Measurements from ENCODE around the gene AAGAB. TPM values are rescaled to one million over a fixed set of nuclear protein-coding genes. Genes with fewer than 3 reads are reported as not detected.

Gene AAGAB
- total RNA-seq, 1 donor from 2014 or later: 68.0 TPM

DNA sequence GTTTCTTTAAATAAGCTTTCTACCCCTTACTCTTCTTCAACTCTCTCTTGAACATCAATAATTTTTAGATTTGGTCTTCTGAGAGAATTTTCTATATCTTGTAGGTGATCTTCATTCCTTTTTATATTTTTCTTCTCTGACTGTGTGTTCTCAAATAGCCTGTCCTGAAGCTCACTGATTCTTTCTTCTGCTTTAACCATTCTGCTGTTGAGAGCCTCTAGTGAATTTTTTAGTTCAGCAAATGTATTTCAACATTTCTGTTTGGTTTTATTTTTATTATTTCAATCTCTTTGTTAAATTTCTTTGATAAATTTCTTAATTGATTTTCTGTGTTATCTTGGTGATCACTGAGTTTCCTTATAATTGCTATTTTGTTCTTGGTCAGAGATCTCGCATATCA, 19.8 kb upstream of the AAGAB start:
- peaks cover 9% of the 10 kb centered on the region for H3K4me1 Mint-ChIP-seq
- H3K4me3 Mint-ChIP-seq: no peak overlapping the region
- H3K27me3 Mint-ChIP-seq (ENCODE audit: insufficient read depth, low read depth): no peaks in the 10 kb centered on the region

DNA sequence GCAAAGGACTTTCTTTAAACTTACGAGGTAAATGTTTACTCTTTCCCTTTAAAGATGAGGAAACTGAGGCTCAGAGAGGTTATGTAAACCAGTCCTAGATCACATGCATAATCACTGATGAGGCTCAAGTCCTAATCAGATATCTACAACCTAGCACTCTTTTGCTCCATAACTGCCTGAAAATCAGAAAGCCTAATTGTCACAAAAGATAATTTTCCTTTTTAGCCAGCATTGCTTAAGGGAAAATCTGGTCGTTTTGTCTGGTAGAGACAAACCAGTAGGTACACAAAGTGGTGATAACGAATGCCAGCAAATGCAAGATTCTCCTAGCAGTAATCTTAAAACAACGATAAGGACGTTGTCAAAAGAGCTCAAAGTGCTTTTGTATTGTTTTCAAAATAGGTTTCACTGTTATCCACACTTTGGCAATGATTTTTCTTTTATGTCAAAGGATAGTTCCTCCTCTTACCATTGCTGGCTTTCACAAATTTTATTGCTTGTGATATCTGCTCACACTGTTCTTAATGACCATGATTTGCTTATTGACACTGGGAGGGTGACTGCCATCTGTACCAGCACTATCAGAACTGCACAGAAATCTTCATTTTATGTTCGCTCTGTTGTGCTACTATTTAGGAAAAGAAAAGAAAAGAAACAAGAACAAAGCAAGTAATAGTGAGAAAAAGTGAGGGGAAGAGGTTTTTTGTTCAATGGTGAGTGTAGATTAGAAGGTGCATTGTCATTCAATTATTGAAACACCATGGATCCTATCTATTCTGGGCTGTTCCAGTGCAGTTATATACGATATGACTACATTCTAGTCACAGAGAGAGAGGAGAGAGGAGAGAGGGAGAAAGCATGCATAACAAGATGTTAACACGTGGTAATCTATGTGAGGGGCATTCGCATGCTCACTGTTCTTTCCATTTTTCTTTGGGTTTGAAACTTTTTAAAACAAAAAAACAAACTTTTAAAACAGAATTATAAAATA, 13.8 kb upstream of the AAGAB start:
- no peaks in the 10 kb centered on the region for H3K27me3 ChIP-seq
- no peaks in the 10 kb centered on the region for H3K9me3 Mint-ChIP-seq
- H3K4me2 ChIP-seq: no peak overlapping the region
- peaks cover 9% of the 10 kb centered on the region for H3K4me1 ChIP-seq
- H3K4me3 ChIP-seq: no peak overlapping the region
- no peaks in the 10 kb centered on the region for H3K9me3 ChIP-seq (ENCODE audit: low read depth)
- no peaks in the 10 kb centered on the region for H3K36me3 ChIP-seq
- H2AFZ ChIP-seq (replicated peaks): no peak overlapping the region
- H3K79me2 ChIP-seq (ENCODE audit: low read depth): no peaks in the 10 kb centered on the region
- H4K20me1 ChIP-seq (ENCODE audit: low read depth): no peaks in the 10 kb centered on the region
- no peak overlapping the region for H3K27ac Mint-ChIP-seq
- peaks cover 3% of the 10 kb centered on the region for H3K4me1 Mint-ChIP-seq
- no peaks in the 10 kb centered on the region for H3K27me3 Mint-ChIP-seq (ENCODE audit: insufficient read depth, low read depth)
- H3K27ac ChIP-seq: no peak overlapping the region
- TF ChIP-seq EZH2 (IDR thresholded peaks at IDR 0.05): no peak
- TF ChIP-seq EZH2phosphoT487 (IDR thresholded peaks at IDR 0.05): no peak
- TF ChIP-seq, protein P1, sequence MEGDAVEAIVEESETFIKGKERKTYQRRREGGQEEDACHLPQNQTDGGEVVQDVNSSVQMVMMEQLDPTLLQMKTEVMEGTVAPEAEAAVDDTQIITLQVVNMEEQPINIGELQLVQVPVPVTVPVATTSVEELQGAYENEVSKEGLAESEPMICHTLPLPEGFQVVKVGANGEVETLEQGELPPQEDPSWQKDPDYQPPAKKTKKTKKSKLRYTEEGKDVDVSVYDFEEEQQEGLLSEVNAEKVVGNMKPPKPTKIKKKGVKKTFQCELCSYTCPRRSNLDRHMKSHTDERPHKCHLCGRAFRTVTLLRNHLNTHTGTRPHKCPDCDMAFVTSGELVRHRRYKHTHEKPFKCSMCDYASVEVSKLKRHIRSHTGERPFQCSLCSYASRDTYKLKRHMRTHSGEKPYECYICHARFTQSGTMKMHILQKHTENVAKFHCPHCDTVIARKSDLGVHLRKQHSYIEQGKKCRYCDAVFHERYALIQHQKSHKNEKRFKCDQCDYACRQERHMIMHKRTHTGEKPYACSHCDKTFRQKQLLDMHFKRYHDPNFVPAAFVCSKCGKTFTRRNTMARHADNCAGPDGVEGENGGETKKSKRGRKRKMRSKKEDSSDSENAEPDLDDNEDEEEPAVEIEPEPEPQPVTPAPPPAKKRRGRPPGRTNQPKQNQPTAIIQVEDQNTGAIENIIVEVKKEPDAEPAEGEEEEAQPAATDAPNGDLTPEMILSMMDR (IDR thresholded peaks at IDR 0.05): no peak
- no peaks in the 10 kb centered on the region for H3F3A ChIP-seq (ENCODE audit: low read depth)
- no peak overlapping the region for H3K9ac ChIP-seq
- H3K36me3 Mint-ChIP-seq: no peaks in the 10 kb centered on the region
- no peak overlapping the region for H3K4me3 Mint-ChIP-seq
- DNase-seq (ENCODE audit: low spot score): no peak

More for the DNA sequence above, 19.8 kb upstream of the AAGAB start:
- Histone ChIP-seq H3K27ac (no peak overlapping the region), H3F3A (ENCODE audit: low read depth) (peaks cover 19% of the 10 kb centered on the region), H3K36me3 (no peaks in the 10 kb centered on the region), H3K79me2 (ENCODE audit: low read depth) (no peaks in the 10 kb centered on the region), H3K4me2 (no peak overlapping the region), H3K4me3 (no peak overlapping the region), H3K4me1 (peaks cover 17% of the 10 kb centered on the region), H3K9me3 (ENCODE audit: low read depth) (no peaks in the 10 kb centered on the region), H2AFZ (replicated peaks) (no peak overlapping the region), H3K9ac (no peak overlapping the region), H3K27me3 (no peaks in the 10 kb centered on the region), H4K20me1 (ENCODE audit: low read depth) (no peaks in the 10 kb centered on the region)
- peaks cover 5% of the 10 kb centered on the region for H3K9me3 Mint-ChIP-seq
- H3K27ac Mint-ChIP-seq: no peak overlapping the region
- H3K36me3 Mint-ChIP-seq: no peaks in the 10 kb centered on the region
- no peak for DNase-seq (ENCODE audit: low spot score)
- TF ChIP-seq EZH2phosphoT487 (IDR thresholded peaks at IDR 0.05) (no peak), EZH2 (IDR thresholded peaks at IDR 0.05) (no peak)
- TF ChIP-seq, protein P1 (IDR thresholded peaks at IDR 0.05): no peak

DNA sequence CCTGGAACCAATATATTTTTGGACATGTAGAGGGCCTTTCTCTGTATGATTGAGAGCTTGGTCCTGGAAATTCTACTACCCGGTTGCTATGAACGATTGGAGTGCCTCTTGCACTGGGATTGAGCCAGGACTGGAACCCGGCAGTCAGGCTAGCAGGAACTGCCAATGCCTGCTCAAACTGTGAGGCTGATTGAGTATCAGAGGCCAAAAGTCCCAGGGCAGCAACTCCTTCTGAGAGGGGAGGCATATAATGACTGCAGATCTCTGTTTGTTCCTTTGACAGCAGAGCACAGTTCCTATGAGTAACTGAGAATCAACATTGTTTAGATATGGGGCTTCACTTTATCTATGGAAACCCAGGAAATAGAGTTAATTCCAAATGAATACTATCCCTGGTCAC, 13.0 kb upstream of the AAGAB start:
- Histone ChIP-seq H3K9ac (no peak overlapping the region), H3K27ac (no peak overlapping the region), H3K27me3 (no peaks in the 10 kb centered on the region), H4K20me1 (ENCODE audit: low read depth) (no peaks in the 10 kb centered on the region), H3K9me3 (ENCODE audit: low read depth) (no peaks in the 10 kb centered on the region), H3K4me3 (no peak overlapping the region), H2AFZ (replicated peaks) (no peak overlapping the region), H3K4me2 (no peak overlapping the region), H3K4me1 (peaks cover 9% of the 10 kb centered on the region), H3F3A (ENCODE audit: low read depth) (no peaks in the 10 kb centered on the region), H3K36me3 (no peaks in the 10 kb centered on the region), H3K79me2 (ENCODE audit: low read depth) (no peaks in the 10 kb centered on the region)
- no peak for TF ChIP-seq EZH2 (IDR thresholded peaks at IDR 0.05)
- TF ChIP-seq, protein P1 (IDR thresholded peaks at IDR 0.05): no peak
- no peak for TF ChIP-seq EZH2phosphoT487 (IDR thresholded peaks at IDR 0.05)
- Mint-ChIP-seq H3K27ac (no peak overlapping the region), H3K27me3 (ENCODE audit: insufficient read depth, low read depth) (no peaks in the 10 kb centered on the region), H3K4me1 (peaks cover 3% of the 10 kb centered on the region), H3K9me3 (no peaks in the 10 kb centered on the region), H3K36me3 (no peaks in the 10 kb centered on the region), H3K4me3 (no peak overlapping the region)
- DNase-seq (ENCODE audit: low spot score): no peak
